Activated T-cell treated with anti-CD3 and anti-CD28 coated beads, Interleukin-2, amount 50 U/mL, for 72 hours (primary cell): ENCODE measurements around the gene THSD4. TPM values are rescaled to one million over a fixed set of nuclear protein-coding genes. Genes with fewer than 3 reads are reported as not detected.

Source experiments
- ATAC-seq, 2 donors: fragments of 150-1000 bp; cut with Tn5 transposase; replicated peaks in 1 of 2; 2 replicates each; pipeline ENCODE4 v1.10.0; 2021; ENCODE audit warnings: moderate library complexity in 2 of 2, mild to moderate bottlenecking in 1 of 2
- DNase-seq, 2 donors: peaks; one replicate each; pipeline ENCODE4 v3.0.0; 2021 to 2022; ENCODE audit warnings: mixed read lengths in 1 of 2
- H3K27ac Mint-ChIP-seq: one replicate; pipeline ENCODE4 v1.8.0; 2022; ENCODE audit warnings: mild to moderate bottlenecking, moderate library complexity, mixed read lengths
- H3K27me3 Mint-ChIP-seq: one replicate; pipeline ENCODE4 v1.8.0; 2022; ENCODE audit warnings: low read depth, mixed read lengths
- H3K36me3 Mint-ChIP-seq, 2 donors: one replicate each; pipeline ENCODE4 v1.8.0; 2022; ENCODE audit warnings: mixed read lengths in 2 of 2, mild to moderate bottlenecking in 1 of 2; ENCODE audit not compliant: insufficient read depth in 2 of 2
- H3K4me1 Mint-ChIP-seq: one replicate; pipeline ENCODE4 v1.8.0; 2022; ENCODE audit warnings: low read depth, mixed read lengths
- H3K4me3 Mint-ChIP-seq, 2 donors: one replicate each; pipeline ENCODE4 v1.8.0; 2022; ENCODE audit warnings: mild to moderate bottlenecking in 2 of 2, mixed read lengths in 2 of 2, moderate library complexity in 2 of 2
- H3K9me3 Mint-ChIP-seq, 2 donors: one replicate each; pipeline ENCODE4 v1.8.0; 2022; ENCODE audit warnings: mixed read lengths in 2 of 2
- total RNA-seq, 2 donors: library from RNA; stranded (reverse); gene quantifications; one replicate each; pipeline ENCODE4 v1.2.3, GENCODE V29; 2022

THSD4 gene
- total RNA-seq, 2 donors from 2014 or later, result not detected

GRCh38 chr15:71493526-71493925 is 378.3 kb downstream of the THSD4 start:
- H3K27me3 Mint-ChIP-seq, result peaks cover 6% of the 10 kb centered on the region

GRCh38 chr15:71494563-71495397 is 379.5 kb downstream of the THSD4 start:
- Mint-ChIP-seq H3K9me3 (peaks cover 0 to 2% of the 10 kb centered on the region in 2 donors), H3K4me1 (no peaks in the 10 kb centered on the region), H3K27me3 (peaks cover 6% of the 10 kb centered on the region), H3K27ac (no peak overlapping the region), H3K36me3 (no peaks in the 10 kb centered on the region), H3K4me3 (no peak overlapping the region)
- no peak for ATAC-seq
- no peak for DNase-seq

More at GRCh38 chr15:71493526-71493925, 378.3 kb downstream of the THSD4 start:
- Mint-ChIP-seq H3K9me3 (no peaks in the 10 kb centered on the region), H3K4me1 (no peaks in the 10 kb centered on the region), H3K36me3 (no peaks in the 10 kb centered on the region), H3K4me3 (no peak overlapping the region), H3K27ac (no peak overlapping the region)
- no peak for ATAC-seq
- no peak for DNase-seq

GRCh38 chr15:71495398-71495780 is 380.1 kb downstream of the THSD4 start:
- ATAC-seq, result no peak
- H3K4me1 Mint-ChIP-seq, result no peaks in the 10 kb centered on the region
- peaks cover 0 to 2% of the 10 kb centered on the region in 2 donors for H3K9me3 Mint-ChIP-seq
- peaks cover 11% of the 10 kb centered on the region for H3K27me3 Mint-ChIP-seq
- H3K36me3 Mint-ChIP-seq, result no peaks in the 10 kb centered on the region
- no peak overlapping the region for H3K4me3 Mint-ChIP-seq
- no peak overlapping the region for H3K27ac Mint-ChIP-seq
- DNase-seq, result no peak

- H3K4me1 Mint-ChIP-seq, result no peaks in the 10 kb centered on the region
- peaks cover 0 to 2% of the 10 kb centered on the region in 2 donors for H3K9me3 Mint-ChIP-seq
- DNase-seq, result no peak
- H3K27ac Mint-ChIP-seq, result no peak overlapping the region
- H3K27me3 Mint-ChIP-seq, result peaks cover 18% of the 10 kb centered on the region
- no peak overlapping the region for H3K4me3 Mint-ChIP-seq
- ATAC-seq, result no peak
- H3K36me3 Mint-ChIP-seq, result no peaks in the 10 kb centered on the region
Observed at GRCh38 chr15:71496336-71496955, 381.2 kb downstream of the THSD4 start.

- Mint-ChIP-seq H3K27ac (no peak overlapping the region), H3K9me3 (peaks cover 0 to 2% of the 10 kb centered on the region in 2 donors), H3K27me3 (peaks cover 31% of the 10 kb centered on the region), H3K4me3 (no peak overlapping the region), H3K36me3 (no peaks in the 10 kb centered on the region), H3K4me1 (no peaks in the 10 kb centered on the region)
- DNase-seq (no peak), ATAC-seq (no peak)
Observed at GRCh38 chr15:71501344-71502076, 386.2 kb downstream of the THSD4 start.

GRCh38 chr15:71502077-71502432 is 386.8 kb downstream of the THSD4 start:
- no peak for DNase-seq
- ATAC-seq, result no peak
- Mint-ChIP-seq H3K36me3 (no peaks in the 10 kb centered on the region), H3K9me3 (peaks cover 0 to 2% of the 10 kb centered on the region in 2 donors), H3K27ac (no peak overlapping the region), H3K4me3 (no peak overlapping the region), H3K4me1 (no peaks in the 10 kb centered on the region), H3K27me3 (peaks cover 36% of the 10 kb centered on the region)

GRCh38 chr15:71505962-71506361 is 390.7 kb downstream of the THSD4 start:
- no peak overlapping the region for H3K4me3 Mint-ChIP-seq
- no peaks in the 10 kb centered on the region for H3K36me3 Mint-ChIP-seq
- ATAC-seq (no peak), DNase-seq (no peak)
- H3K4me1 Mint-ChIP-seq, result no peaks in the 10 kb centered on the region
- H3K9me3 Mint-ChIP-seq, result no peaks in the 10 kb centered on the region
- no peak overlapping the region for H3K27ac Mint-ChIP-seq
- H3K27me3 Mint-ChIP-seq, result peaks cover 32% of the 10 kb centered on the region

- Mint-ChIP-seq H3K4me1 (no peaks in the 10 kb centered on the region), H3K4me3 (no peak overlapping the region), H3K27me3 (peaks cover 27% of the 10 kb centered on the region), H3K27ac (no peak overlapping the region), H3K9me3 (no peaks in the 10 kb centered on the region), H3K36me3 (no peaks in the 10 kb centered on the region)
- ATAC-seq, result no peak
- DNase-seq, result no peak
Observed at GRCh38 chr15:71506946-71507345, 391.7 kb downstream of the THSD4 start.

GRCh38 chr15:71508081-71508682 is 392.9 kb downstream of the THSD4 start:
- H3K27me3 Mint-ChIP-seq, result peaks cover 22% of the 10 kb centered on the region
- DNase-seq (no peak), ATAC-seq (no peak)
- no peak overlapping the region for H3K4me3 Mint-ChIP-seq
- no peaks in the 10 kb centered on the region for H3K9me3 Mint-ChIP-seq
- no peaks in the 10 kb centered on the region for H3K36me3 Mint-ChIP-seq
- H3K27ac Mint-ChIP-seq, result no peak overlapping the region
- H3K4me1 Mint-ChIP-seq, result no peaks in the 10 kb centered on the region

GRCh38 chr15:71509139-71509538 is 393.9 kb downstream of the THSD4 start:
- ATAC-seq (no peak), DNase-seq (no peak)
- H3K9me3 Mint-ChIP-seq, result peaks cover 0 to 1% of the 10 kb centered on the region in 2 donors
- no peak overlapping the region for H3K4me3 Mint-ChIP-seq
- H3K27me3 Mint-ChIP-seq, result peaks cover 31% of the 10 kb centered on the region
- no peak overlapping the region for H3K27ac Mint-ChIP-seq
- H3K4me1 Mint-ChIP-seq, result no peaks in the 10 kb centered on the region
- H3K36me3 Mint-ChIP-seq, result no peaks in the 10 kb centered on the region

GRCh38 chr15:71510763-71511162 is 395.5 kb downstream of the THSD4 start:
- ATAC-seq (no peak), DNase-seq (no peak)
- Mint-ChIP-seq H3K9me3 (peaks cover 0 to 1% of the 10 kb centered on the region in 2 donors), H3K27ac (no peak overlapping the region), H3K27me3 (peaks cover 32% of the 10 kb centered on the region), H3K36me3 (no peaks in the 10 kb centered on the region), H3K4me1 (no peaks in the 10 kb centered on the region), H3K4me3 (no peak overlapping the region)

- Mint-ChIP-seq H3K9me3 (peaks cover 0 to 1% of the 10 kb centered on the region in 2 donors), H3K4me3 (no peak overlapping the region), H3K27ac (no peak overlapping the region), H3K4me1 (no peaks in the 10 kb centered on the region), H3K27me3 (peaks cover 23% of the 10 kb centered on the region), H3K36me3 (no peaks in the 10 kb centered on the region)
- DNase-seq (no peak), ATAC-seq (no peak)
Observed at GRCh38 chr15:71511796-71512681, 396.8 kb downstream of the THSD4 start.
